ENCODE data around the gene PIRT. TPM values are rescaled to one million over a fixed set of nuclear protein-coding genes. Genes with fewer than 3 reads are reported as not detected.

Gene PIRT
- 0.06 TPM in 1 of 2 replicates, not detected in the other for polyA plus RNA-seq
- polyA minus RNA-seq, result 0.24 TPM in 1 of 2 replicates, not detected in the other

- Histone ChIP-seq H3K9me3 (ENCODE audit: low read length) (no peaks in the 10 kb centered on the region), H3K27ac (ENCODE audit: low read length) (no peak within 1 kb of the TSS), H3K9ac (ENCODE audit: low read length) (no peak within 1 kb of the TSS), H2AFZ (ENCODE audit: low read depth, low read length) (no peak within 1 kb of the TSS), H3F3A (ENCODE audit: insufficient read depth, low read length, poor library complexity, severe bottlenecking) (no peaks in the 10 kb centered on the region), H3K27me3 (ENCODE audit: insufficient read depth, low read depth, low read length) (no peaks in the 10 kb centered on the region), H3K79me2 (replicated peaks; ENCODE audit: insufficient read depth, low read length) (no peaks in the 10 kb centered on the region), H3K36me3 (ENCODE audit: insufficient read depth, low read length) (no peaks in the 10 kb centered on the region), H3K4me2 (ENCODE audit: low read length) (no peak within 1 kb of the TSS), H3K9me2 (ENCODE audit: insufficient read depth, low read length) (no peaks in the 10 kb centered on the region), H3K4me3 (ENCODE audit: low read length) (no peak within 1 kb of the TSS), H4K20me1 (ENCODE audit: insufficient read depth) (no peaks in the 10 kb centered on the region)
- TF ChIP-seq MXI1 (conservative IDR thresholded peaks at IDR 0.05; ENCODE audit: poor library complexity, severe bottlenecking) (no peak), EZH2 (IDR thresholded peaks at IDR 0.05; ENCODE audit: borderline replicate concordance, insufficient read depth, low read length, poor library complexity, severe bottlenecking) (no peak)
Observed at GRCh38 chr17:10837921-10838320, at the start of gene PIRT. Gene PIRT (minus strand): TSS chr17:10838087. CDS start chr17:10825645, 12,442 bp downstream.

- H2AFZ ChIP-seq (ENCODE audit: low read depth, low read length), result no peak overlapping the region
- no peak overlapping the region for H3K4me2 ChIP-seq (ENCODE audit: low read length)
- no peak overlapping the region for H3K4me3 ChIP-seq (ENCODE audit: low read length)
- no peaks in the 10 kb centered on the region for H3K36me3 ChIP-seq (ENCODE audit: insufficient read depth, low read length)
- H3K27ac ChIP-seq (ENCODE audit: low read length), result no peak overlapping the region
- no peaks in the 10 kb centered on the region for H3K9me3 ChIP-seq (ENCODE audit: low read length)
- H3K27me3 ChIP-seq (ENCODE audit: insufficient read depth, low read depth, low read length), result no peaks in the 10 kb centered on the region
- no peak overlapping the region for H3K9ac ChIP-seq (ENCODE audit: low read length)
- H3K79me2 ChIP-seq (replicated peaks; ENCODE audit: insufficient read depth, low read length), result no peaks in the 10 kb centered on the region
- H3K9me2 ChIP-seq (ENCODE audit: insufficient read depth, low read length), result no peaks in the 10 kb centered on the region
- H3F3A ChIP-seq (ENCODE audit: insufficient read depth, low read length, poor library complexity, severe bottlenecking), result no peaks in the 10 kb centered on the region
- H4K20me1 ChIP-seq (ENCODE audit: insufficient read depth), result no peaks in the 10 kb centered on the region
- TF ChIP-seq MXI1 (conservative IDR thresholded peaks at IDR 0.05; ENCODE audit: poor library complexity, severe bottlenecking), result no peak
- no peak for TF ChIP-seq POLR2AphosphoS5 (IDR thresholded peaks at IDR 0.05)
- TF ChIP-seq TAF1 (IDR thresholded peaks at IDR 0.05; ENCODE audit: low read depth), result no peak
Observed at GRCh38 chr17:10881959-10882358, 44.1 kb upstream of the PIRT start.

GRCh38 chr17:10879190-10879836 lies 41.4 kb upstream of the PIRT start:
- Histone ChIP-seq H3K36me3 (ENCODE audit: insufficient read depth, low read length) (no peaks in the 10 kb centered on the region), H3K9me2 (ENCODE audit: insufficient read depth, low read length) (no peaks in the 10 kb centered on the region), H3K27ac (ENCODE audit: low read length) (no peak overlapping the region), H3K4me3 (ENCODE audit: low read length) (no peak overlapping the region), H3K9me3 (ENCODE audit: low read length) (no peaks in the 10 kb centered on the region), H3F3A (ENCODE audit: insufficient read depth, low read length, poor library complexity, severe bottlenecking) (no peaks in the 10 kb centered on the region), H2AFZ (ENCODE audit: low read depth, low read length) (no peak overlapping the region), H3K4me2 (ENCODE audit: low read length) (no peak overlapping the region), H4K20me1 (ENCODE audit: insufficient read depth) (no peaks in the 10 kb centered on the region), H3K27me3 (ENCODE audit: insufficient read depth, low read depth, low read length) (no peaks in the 10 kb centered on the region), H3K79me2 (replicated peaks; ENCODE audit: insufficient read depth, low read length) (no peaks in the 10 kb centered on the region), H3K9ac (ENCODE audit: low read length) (no peak overlapping the region)
- TF ChIP-seq RAD21 (conservative IDR thresholded peaks at IDR 0.05) (peak; percentile 83), EZH2 (IDR thresholded peaks at IDR 0.05; ENCODE audit: borderline replicate concordance, insufficient read depth, low read length, poor library complexity, severe bottlenecking) (no peak), POLR2AphosphoS5 (IDR thresholded peaks at IDR 0.05) (no peak), SMC3 (conservative IDR thresholded peaks at IDR 0.05; ENCODE audit: poor library complexity) (peak; percentile 81), CTCF (IDR thresholded peaks at IDR 0.05; ENCODE audit: poor library complexity, severe bottlenecking) (peak; percentile 75)

All from neural cell (in vitro differentiated cells).